Measurements from ENCODE around the gene ARHGAP8. TPM values are rescaled to one million over a fixed set of nuclear protein-coding genes. Genes with fewer than 3 reads are reported as not detected.
"Not testable (repeated sequence)": the region's sequence is repeated elsewhere in the genome, so short reads cannot be mapped to it uniquely, and the experiment has no call there.

The ARHGAP8 gene
- total and polyA plus RNA-seq, 2 experiments from 2014 or later, result 24.0 to 50.4 TPM

DNA sequence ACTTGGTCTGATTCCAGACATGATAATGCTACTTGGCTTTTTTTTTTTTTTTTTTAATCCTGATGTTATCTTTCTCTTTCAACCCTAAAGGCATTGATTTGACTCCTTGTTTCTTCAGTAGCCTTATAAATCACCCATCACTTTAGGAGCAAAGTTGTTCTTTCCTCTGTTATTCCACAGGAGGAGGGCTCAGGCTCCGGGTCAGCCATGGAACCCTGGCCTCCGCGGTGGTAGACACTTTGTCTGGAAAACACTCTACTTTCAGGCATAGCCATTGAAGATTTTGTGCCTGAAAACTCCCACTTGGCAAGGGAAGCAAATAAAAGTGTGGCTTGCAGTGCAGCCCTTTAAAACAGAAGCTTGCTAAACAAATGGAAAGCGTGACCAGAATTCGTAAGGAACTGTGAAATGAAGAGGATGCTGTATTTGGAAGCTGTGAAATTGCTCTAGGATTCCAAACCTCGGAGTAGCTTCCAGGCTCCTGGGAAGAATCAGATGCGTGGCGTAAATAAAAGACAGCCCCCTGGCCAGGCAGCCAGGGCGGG is 44.9 kb downstream of the ARHGAP8 start:
- H3K27me3 ChIP-seq, result no peaks in the 10 kb centered on the region
- 63% methylated on average over 9 of the region's 9 CpGs for WGBS (ENCODE audit: low lambda C conversion rate, missing lambda C conversion rate)
- H3K9me3 ChIP-seq (ENCODE audit: low read depth), result no peaks in the 10 kb centered on the region

DNA sequence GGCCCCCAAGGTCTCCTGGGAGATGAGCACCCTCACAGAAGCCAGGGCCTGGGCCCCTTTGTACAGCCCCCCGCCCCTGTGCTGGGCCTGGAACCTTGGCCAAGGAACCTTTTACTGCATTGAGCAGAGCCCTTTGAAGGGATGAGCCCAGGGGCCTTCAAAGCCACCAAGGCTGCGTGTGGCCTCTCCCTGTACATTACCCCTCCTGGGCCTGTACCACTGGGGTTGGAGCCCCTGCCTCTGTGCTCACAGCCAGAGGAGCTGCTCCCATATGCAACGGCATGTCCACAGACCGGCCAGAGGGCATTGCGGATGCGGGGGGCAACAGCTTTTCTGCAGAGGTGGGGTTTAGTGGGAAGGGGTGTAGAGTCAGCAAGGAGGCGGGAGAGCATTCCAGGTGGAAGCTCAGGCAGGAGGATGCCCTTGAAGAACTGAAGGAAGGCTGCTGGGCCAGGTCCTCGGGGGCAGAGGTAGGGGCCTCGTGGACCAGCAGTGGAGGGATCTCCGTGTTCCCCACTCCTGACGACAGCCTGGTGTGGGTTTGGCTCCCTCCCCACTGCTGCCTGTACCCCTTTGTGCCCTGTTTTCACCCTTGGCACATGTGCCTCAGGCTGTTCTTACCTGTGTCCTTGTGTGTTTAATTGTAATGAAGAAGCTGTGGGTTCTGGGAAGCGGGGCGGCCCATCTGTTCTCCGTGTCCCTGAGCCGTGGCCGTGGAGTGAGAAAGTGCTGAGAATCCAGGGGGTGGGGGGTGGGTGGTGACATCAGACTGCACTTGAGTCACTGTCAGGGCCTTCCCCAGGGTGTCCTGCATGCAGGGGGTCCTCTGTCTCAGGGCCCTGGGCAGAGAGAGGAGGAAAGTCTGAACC is 46.9 kb downstream of the ARHGAP8 start:
- no peak overlapping the region for H3K27ac ChIP-seq
- no peaks in the 10 kb centered on the region for H3K9me3 ChIP-seq (ENCODE audit: low read depth)
- H3K27me3 ChIP-seq, result no peaks in the 10 kb centered on the region
- TF ChIP-seq EZH2 (IDR thresholded peaks at IDR 0.05; ENCODE audit: borderline replicate concordance) (no peak), EZH2phosphoT487 (IDR thresholded peaks at IDR 0.05; ENCODE audit: low read depth, severe bottlenecking, unreplicated experiment) (no peak)
- TF ChIP-seq, protein P1, sequence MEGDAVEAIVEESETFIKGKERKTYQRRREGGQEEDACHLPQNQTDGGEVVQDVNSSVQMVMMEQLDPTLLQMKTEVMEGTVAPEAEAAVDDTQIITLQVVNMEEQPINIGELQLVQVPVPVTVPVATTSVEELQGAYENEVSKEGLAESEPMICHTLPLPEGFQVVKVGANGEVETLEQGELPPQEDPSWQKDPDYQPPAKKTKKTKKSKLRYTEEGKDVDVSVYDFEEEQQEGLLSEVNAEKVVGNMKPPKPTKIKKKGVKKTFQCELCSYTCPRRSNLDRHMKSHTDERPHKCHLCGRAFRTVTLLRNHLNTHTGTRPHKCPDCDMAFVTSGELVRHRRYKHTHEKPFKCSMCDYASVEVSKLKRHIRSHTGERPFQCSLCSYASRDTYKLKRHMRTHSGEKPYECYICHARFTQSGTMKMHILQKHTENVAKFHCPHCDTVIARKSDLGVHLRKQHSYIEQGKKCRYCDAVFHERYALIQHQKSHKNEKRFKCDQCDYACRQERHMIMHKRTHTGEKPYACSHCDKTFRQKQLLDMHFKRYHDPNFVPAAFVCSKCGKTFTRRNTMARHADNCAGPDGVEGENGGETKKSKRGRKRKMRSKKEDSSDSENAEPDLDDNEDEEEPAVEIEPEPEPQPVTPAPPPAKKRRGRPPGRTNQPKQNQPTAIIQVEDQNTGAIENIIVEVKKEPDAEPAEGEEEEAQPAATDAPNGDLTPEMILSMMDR (IDR thresholded peaks at IDR 0.05; ENCODE audit: poor library complexity), result no peak
- WGBS (ENCODE audit: low lambda C conversion rate, missing lambda C conversion rate), result 92% methylated on average over 16 of the region's 16 CpGs
- peaks cover 3% of the 10 kb centered on the region for H3K79me2 ChIP-seq
- H3K9me2 ChIP-seq (replicated peaks; ENCODE audit: insufficient read depth), result no peaks in the 10 kb centered on the region
- H2AFZ ChIP-seq, result no peak overlapping the region
- DNase-seq (ENCODE audit: low spot score), result no peak
- H3K4me1 ChIP-seq (ENCODE audit: insufficient read depth), result no peaks in the 10 kb centered on the region
- H3K4me2 ChIP-seq, result no peak overlapping the region
- H3K4me3 ChIP-seq, result no peak overlapping the region
- H4K20me1 ChIP-seq (ENCODE audit: insufficient read depth, poor library complexity, severe bottlenecking), result no peaks in the 10 kb centered on the region
- no peaks in the 10 kb centered on the region for H3K36me3 ChIP-seq (replicated peaks; ENCODE audit: insufficient read depth, low read depth)

More for the DNA sequence above, 44.9 kb downstream of the ARHGAP8 start:
- H3K4me3 ChIP-seq, result no peak overlapping the region
- H3K9me2 ChIP-seq (replicated peaks; ENCODE audit: insufficient read depth), result no peaks in the 10 kb centered on the region
- no peak for DNase-seq (ENCODE audit: low spot score)
- H3K27ac ChIP-seq, result no peak overlapping the region
- H2AFZ ChIP-seq, result no peak overlapping the region
- H3K4me1 ChIP-seq (ENCODE audit: insufficient read depth), result no peaks in the 10 kb centered on the region
- peaks cover 3% of the 10 kb centered on the region for H3K79me2 ChIP-seq
- H3K36me3 ChIP-seq (replicated peaks; ENCODE audit: insufficient read depth, low read depth), result no peaks in the 10 kb centered on the region
- no peak overlapping the region for H3K4me2 ChIP-seq
- TF ChIP-seq, protein P1 (IDR thresholded peaks at IDR 0.05; ENCODE audit: poor library complexity), result no peak
- TF ChIP-seq EZH2 (IDR thresholded peaks at IDR 0.05; ENCODE audit: borderline replicate concordance) (no peak), EZH2phosphoT487 (IDR thresholded peaks at IDR 0.05; ENCODE audit: low read depth, severe bottlenecking, unreplicated experiment) (no peak)
- H4K20me1 ChIP-seq (ENCODE audit: insufficient read depth, poor library complexity, severe bottlenecking), result no peaks in the 10 kb centered on the region

DNA sequence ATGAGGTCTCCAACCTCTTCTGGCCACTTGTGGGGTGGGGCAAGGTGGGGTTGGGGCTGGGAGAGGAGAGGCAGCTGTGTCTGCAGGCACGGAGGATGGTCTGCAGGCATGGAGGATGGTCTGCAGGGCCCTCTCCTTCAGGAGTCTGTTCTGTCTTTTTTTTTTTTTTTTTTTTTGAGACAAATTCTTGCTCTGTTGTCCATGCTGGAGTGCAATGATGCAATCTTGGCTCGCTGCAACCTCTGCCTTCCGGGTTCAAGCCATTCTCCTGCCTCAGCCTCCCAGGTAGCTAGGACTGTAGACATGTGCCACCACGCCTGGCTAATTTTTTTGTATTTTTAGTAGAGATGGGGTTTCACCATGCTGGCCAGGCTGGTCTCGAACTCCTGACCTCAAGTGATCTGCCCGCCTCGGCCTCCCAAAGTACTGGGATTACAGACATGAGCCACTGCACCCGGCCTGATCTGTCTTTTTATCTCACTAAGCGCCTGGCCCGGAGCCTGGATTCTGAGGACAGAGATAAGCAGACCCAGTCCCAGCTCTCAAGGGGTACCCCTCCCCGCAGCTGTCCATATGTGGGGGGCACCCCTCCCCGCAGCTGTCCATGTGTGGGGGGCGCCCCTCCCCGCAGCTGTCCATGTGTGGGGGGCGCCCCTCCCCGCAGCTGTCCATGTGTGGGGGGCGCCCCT is 47.7 kb downstream of the ARHGAP8 start:
- DNase-seq (ENCODE audit: low spot score); H3K36me3 ChIP-seq (replicated peaks; ENCODE audit: insufficient read depth, low read depth); H2AFZ ChIP-seq; H3K9me2 ChIP-seq (replicated peaks; ENCODE audit: insufficient read depth); H3K4me1 ChIP-seq (ENCODE audit: insufficient read depth); H4K20me1 ChIP-seq (ENCODE audit: insufficient read depth, poor library complexity, severe bottlenecking); H3K4me3 ChIP-seq; H3K27ac ChIP-seq; H3K79me2 ChIP-seq; H3K27me3 ChIP-seq; H3K4me2 ChIP-seq; H3K9me3 ChIP-seq (ENCODE audit: low read depth): not testable (repeated sequence)
- WGBS (ENCODE audit: low lambda C conversion rate, missing lambda C conversion rate), result 59% methylated on average over 11 of the region's 17 CpGs

DNA sequence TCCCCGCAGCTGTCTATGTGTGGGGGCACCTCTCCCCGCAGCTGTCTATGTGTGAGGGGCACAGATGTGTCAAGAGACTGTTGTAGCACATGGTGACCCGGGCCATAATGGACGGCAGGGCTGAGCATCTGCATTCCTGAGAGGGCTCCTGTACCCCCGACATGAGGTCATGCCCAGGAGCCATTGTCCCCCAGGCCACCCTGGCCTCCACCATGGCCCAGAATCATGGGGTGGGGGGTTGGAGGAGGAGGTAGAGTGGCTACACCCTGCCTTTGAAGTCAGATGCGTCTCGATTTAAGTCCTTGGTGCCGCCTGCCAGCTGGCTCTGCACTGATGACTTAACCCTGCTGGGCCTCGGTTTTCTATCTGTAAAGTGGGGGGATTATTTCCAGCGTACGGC is 49.1 kb downstream of the ARHGAP8 start:
- Histone ChIP-seq H4K20me1 (ENCODE audit: insufficient read depth, poor library complexity, severe bottlenecking) (no peaks in the 10 kb centered on the region), H3K9me2 (replicated peaks; ENCODE audit: insufficient read depth) (no peaks in the 10 kb centered on the region), H3K4me3 (no peak overlapping the region), H2AFZ (no peak overlapping the region), H3K4me2 (no peak overlapping the region), H3K27ac (no peak overlapping the region), H3K9me3 (ENCODE audit: low read depth) (no peaks in the 10 kb centered on the region), H3K27me3 (no peaks in the 10 kb centered on the region), H3K4me1 (ENCODE audit: insufficient read depth) (no peaks in the 10 kb centered on the region), H3K36me3 (replicated peaks; ENCODE audit: insufficient read depth, low read depth) (no peaks in the 10 kb centered on the region), H3K79me2 (no peaks in the 10 kb centered on the region)
- 70% methylated on average over 10 of the region's 11 CpGs for WGBS (ENCODE audit: low lambda C conversion rate, missing lambda C conversion rate)
- TF ChIP-seq EZH2phosphoT487 (IDR thresholded peaks at IDR 0.05; ENCODE audit: low read depth, severe bottlenecking, unreplicated experiment) (no peak), EZH2 (IDR thresholded peaks at IDR 0.05; ENCODE audit: borderline replicate concordance) (no peak)
- TF ChIP-seq, protein P1 (IDR thresholded peaks at IDR 0.05; ENCODE audit: poor library complexity), result no peak
- no peak for DNase-seq (ENCODE audit: low spot score)

Data from hepatocyte (in vitro differentiated cells).